Vagina (tissue), 2 donors: ENCODE data around the gene ST6GALNAC3. TPM values are rescaled to one million over a fixed set of nuclear protein-coding genes. Genes with fewer than 3 reads are reported as not detected.

Source experiments
- DNase-seq, 2 donors: peaks; one replicate each; pipeline ENCODE4 v3.0.0-alpha.2; 2017; ENCODE audit errors: extremely low spot score in 2 of 2
- H3K27ac ChIP-seq: fragments of 200-600 bp; sonication (generic); one replicate; pipeline ENCODE4 v1.5.1; 2019
- H3K27me3 ChIP-seq: fragments of 200-600 bp; sonication (generic); one replicate; pipeline ENCODE4 v1.5.1; 2019
- H3K36me3 ChIP-seq, 2 donors: fragments of 200-600 bp; sonication (generic); one replicate each; pipeline ENCODE4 v1.5.1; 2017 to 2019
- H3K4me1 ChIP-seq: fragments of 200-600 bp; sonication (generic); one replicate; pipeline ENCODE4 v1.5.1; 2019
- H3K4me3 ChIP-seq, 2 donors: fragments of 200-600 bp; sonication (generic); 1 replicate in 1 of 2; 2 replicates in 1 of 2; pipeline ENCODE4 v1.5.1; 2016 to 2019
- H3K9me3 ChIP-seq: fragments of 200-600 bp; sonication (generic); one replicate; pipeline ENCODE4 v1.5.1; 2019
- POLR2A ChIP-seq, 2 donors: fragments of 450-650 bp; IDR thresholded peaks; one replicate each; pipeline ENCODE4 v1.6.1; 2017; ENCODE audit warnings: antibody characterized with exemption in 2 of 2, mild to moderate bottlenecking in 2 of 2, moderate library complexity in 2 of 2
- POLR2AphosphoS5 ChIP-seq, 2 donors: sonication (generic); formaldehyde crosslinking; IDR thresholded peaks; one replicate each; pipeline ENCODE4 v1.9.0; 2017; ENCODE audit warnings: antibody characterized with exemption in 2 of 2, mild to moderate bottlenecking in 2 of 2, low read depth in 1 of 2; ENCODE audit not compliant: insufficient read depth in 1 of 2
- intact Hi-C: fragments of 100-400 bp; cut with DNase I; formaldehyde crosslinking; loops from one replicate; pipeline ENCODE4 v1.15.1; 2023
- total RNA-seq: library from RNA; depleted of rRNA; stranded (reverse); fragments of >200 nt; gene quantifications from one replicate; pipeline ENCODE4 v1.2.3, GENCODE V29; 2016
- TF ChIP-seq, protein P1 (sequence below), 3 experiments: fragments of 450-650 bp in 2 of 3; fragments of 200-600 bp in 1 of 3; sonication (generic) in 1 of 3; IDR thresholded peaks; one replicate each; pipeline ENCODE4 v1.5.1; 2017 to 2019; ENCODE audit warnings: antibody characterized with exemption in 3 of 3, mild to moderate bottlenecking in 2 of 3, moderate library complexity in 2 of 3

Gene ST6GALNAC3
- total RNA-seq, 1 donor from 2014 or later: 21.1 TPM

DNA sequence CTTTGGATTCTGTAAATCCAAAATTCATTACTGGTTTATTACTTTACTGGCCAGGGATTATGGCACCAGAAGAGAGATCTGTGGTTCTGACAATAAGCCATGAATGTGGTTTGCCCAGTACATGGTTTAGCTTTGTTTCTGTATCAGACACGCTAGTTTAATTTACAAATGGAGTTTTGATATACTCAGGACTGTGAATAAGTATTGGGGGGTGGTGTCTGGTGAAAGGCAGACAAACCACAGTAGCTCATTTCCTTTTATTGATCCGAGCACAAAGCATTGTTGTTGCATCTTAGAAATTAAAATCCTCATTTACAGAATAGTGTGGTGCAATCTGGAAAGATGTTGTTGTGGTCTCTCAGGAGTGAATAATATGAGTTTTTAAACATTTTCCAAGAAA, 96.0 kb downstream of the ST6GALNAC3 start:
- H3K27me3 ChIP-seq: no peaks in the 10 kb centered on the region
- H3K36me3 ChIP-seq: no peaks in the 10 kb centered on the region
- no peak overlapping the region for H3K4me3 ChIP-seq
- H3K27ac ChIP-seq: no peak overlapping the region
- intact Hi-C loops: no loop called here
- H3K9me3 ChIP-seq: no peaks in the 10 kb centered on the region
- TF ChIP-seq POLR2AphosphoS5 (IDR thresholded peaks at IDR 0.05; ENCODE audit: insufficient read depth in 1 of 2, low read depth in 1 of 2) (no peak), POLR2A (IDR thresholded peaks at IDR 0.05) (no peak)
- TF ChIP-seq, protein P1, sequence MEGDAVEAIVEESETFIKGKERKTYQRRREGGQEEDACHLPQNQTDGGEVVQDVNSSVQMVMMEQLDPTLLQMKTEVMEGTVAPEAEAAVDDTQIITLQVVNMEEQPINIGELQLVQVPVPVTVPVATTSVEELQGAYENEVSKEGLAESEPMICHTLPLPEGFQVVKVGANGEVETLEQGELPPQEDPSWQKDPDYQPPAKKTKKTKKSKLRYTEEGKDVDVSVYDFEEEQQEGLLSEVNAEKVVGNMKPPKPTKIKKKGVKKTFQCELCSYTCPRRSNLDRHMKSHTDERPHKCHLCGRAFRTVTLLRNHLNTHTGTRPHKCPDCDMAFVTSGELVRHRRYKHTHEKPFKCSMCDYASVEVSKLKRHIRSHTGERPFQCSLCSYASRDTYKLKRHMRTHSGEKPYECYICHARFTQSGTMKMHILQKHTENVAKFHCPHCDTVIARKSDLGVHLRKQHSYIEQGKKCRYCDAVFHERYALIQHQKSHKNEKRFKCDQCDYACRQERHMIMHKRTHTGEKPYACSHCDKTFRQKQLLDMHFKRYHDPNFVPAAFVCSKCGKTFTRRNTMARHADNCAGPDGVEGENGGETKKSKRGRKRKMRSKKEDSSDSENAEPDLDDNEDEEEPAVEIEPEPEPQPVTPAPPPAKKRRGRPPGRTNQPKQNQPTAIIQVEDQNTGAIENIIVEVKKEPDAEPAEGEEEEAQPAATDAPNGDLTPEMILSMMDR (IDR thresholded peaks at IDR 0.05): no peak
- no peak for DNase-seq
- no peaks in the 10 kb centered on the region for H3K4me1 ChIP-seq

DNA sequence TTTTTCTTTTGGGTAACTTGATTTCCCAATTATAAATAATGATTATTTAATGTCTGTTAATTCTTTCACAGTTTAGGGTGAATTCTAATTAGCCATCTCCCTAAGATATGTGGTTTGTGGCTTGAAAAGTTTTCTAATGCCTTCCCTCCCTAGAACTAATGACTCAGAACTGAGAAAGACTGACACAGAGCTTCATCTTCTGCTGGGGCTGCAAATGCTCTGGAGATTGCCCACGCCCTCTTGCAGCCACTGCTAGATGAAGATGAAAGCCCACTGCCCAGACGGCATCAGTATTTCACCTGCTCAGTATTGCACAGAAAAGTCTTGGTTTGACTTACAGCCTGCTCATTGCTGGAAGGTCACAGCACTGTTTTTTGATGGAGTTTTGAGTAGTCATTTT, 101.5 kb downstream of the ST6GALNAC3 start:
- Histone ChIP-seq H3K4me3 (no peak overlapping the region), H3K27ac (no peak overlapping the region), H3K27me3 (no peaks in the 10 kb centered on the region), H3K4me1 (no peaks in the 10 kb centered on the region), H3K9me3 (no peaks in the 10 kb centered on the region), H3K36me3 (no peaks in the 10 kb centered on the region)
- TF ChIP-seq, protein P1 (IDR thresholded peaks at IDR 0.05): no peak
- TF ChIP-seq POLR2AphosphoS5 (IDR thresholded peaks at IDR 0.05; ENCODE audit: insufficient read depth in 1 of 2, low read depth in 1 of 2): no peak
- no peak for TF ChIP-seq POLR2A (IDR thresholded peaks at IDR 0.05)
- DNase-seq: no peak
- intact Hi-C loops: no loop called here

DNA sequence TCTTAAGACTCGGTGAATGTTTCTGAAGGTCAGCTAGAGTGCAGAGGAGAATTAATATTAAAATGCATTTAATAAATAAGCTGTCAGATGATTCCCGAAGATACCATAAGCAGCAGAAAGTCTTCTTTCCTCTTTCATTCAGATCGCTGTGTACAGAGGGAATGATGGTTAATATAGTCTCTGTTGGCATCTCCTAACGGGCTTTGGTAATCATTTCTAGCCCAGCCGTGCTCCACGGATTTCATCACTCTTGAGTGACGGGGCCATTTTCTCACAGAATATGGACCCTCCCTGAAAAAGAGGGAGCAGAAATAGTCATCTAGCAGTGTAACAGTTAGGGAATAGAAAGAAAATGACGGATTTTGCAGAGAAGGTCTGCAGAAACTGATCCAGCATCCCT, 103.1 kb downstream of the ST6GALNAC3 start:
- Histone ChIP-seq H3K27ac (no peak overlapping the region), H3K4me3 (no peak overlapping the region), H3K9me3 (no peaks in the 10 kb centered on the region), H3K4me1 (no peaks in the 10 kb centered on the region), H3K36me3 (no peaks in the 10 kb centered on the region), H3K27me3 (no peaks in the 10 kb centered on the region)
- TF ChIP-seq, protein P1 (IDR thresholded peaks at IDR 0.05): no peak
- intact Hi-C loops: no loop called here
- DNase-seq: no peak

DNA sequence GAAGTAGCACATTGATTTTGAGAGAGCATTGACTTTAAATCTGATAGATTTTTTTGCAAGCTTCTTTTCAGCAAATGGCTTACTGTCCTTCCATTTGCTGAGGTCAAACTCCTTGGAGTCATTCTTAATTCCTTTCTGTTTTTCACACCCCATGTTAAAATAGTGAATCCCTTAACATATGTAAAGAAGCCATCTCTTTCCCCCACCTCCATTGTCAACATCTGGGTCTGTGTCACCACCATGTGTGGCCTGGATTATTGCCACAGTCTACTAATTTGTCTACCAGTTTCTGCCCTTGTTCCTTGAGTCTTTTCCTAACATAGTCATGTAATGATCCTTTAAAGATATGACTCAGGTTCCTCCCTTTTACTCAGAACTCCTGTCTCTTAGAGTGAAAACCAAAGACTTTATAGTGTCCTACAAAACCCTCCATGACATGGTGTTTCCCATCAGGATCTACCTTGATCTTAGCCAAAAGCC, 104.7 kb downstream of the ST6GALNAC3 start:
- no peak for DNase-seq
- H3K27ac ChIP-seq: no peak overlapping the region
- no peak overlapping the region for H3K4me3 ChIP-seq
- TF ChIP-seq POLR2AphosphoS5 (IDR thresholded peaks at IDR 0.05; ENCODE audit: insufficient read depth in 1 of 2, low read depth in 1 of 2) (no peak), POLR2A (IDR thresholded peaks at IDR 0.05) (no peak)
- TF ChIP-seq, protein P1 (IDR thresholded peaks at IDR 0.05): no peak
- no peaks in the 10 kb centered on the region for H3K4me1 ChIP-seq
- H3K36me3 ChIP-seq: no peaks in the 10 kb centered on the region
- no peaks in the 10 kb centered on the region for H3K27me3 ChIP-seq
- intact Hi-C loops: no loop called here
- no peaks in the 10 kb centered on the region for H3K9me3 ChIP-seq

DNA sequence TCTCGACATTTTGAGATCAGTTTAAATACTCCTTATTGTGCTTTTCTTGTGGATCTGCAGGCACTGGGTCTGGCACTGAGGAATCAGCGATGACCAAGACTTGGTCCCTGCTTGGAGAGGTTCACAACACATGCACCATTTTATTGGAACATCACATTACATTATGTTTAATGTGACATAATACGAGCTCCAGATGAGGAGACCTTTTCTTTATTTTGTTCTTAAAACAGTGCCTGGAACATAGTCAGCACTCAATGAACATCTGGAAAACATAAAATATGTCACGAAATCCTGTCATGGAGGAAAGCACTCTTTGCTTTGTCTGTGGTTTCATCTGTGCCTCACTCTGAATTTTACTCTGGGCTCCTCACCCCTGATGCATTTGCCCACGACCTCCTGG, 110.7 kb downstream of the ST6GALNAC3 start:
- no peaks in the 10 kb centered on the region for H3K9me3 ChIP-seq
- intact Hi-C loops: no loop called here

More for the DNA sequence above, 110.7 kb downstream of the ST6GALNAC3 start:
- Histone ChIP-seq H3K27ac (no peak overlapping the region), H3K27me3 (no peaks in the 10 kb centered on the region), H3K4me1 (no peaks in the 10 kb centered on the region), H3K36me3 (no peaks in the 10 kb centered on the region), H3K4me3 (no peak overlapping the region)
- DNase-seq: no peak
- TF ChIP-seq, protein P1 (IDR thresholded peaks at IDR 0.05): no peak
- TF ChIP-seq POLR2A (IDR thresholded peaks at IDR 0.05) (no peak), POLR2AphosphoS5 (IDR thresholded peaks at IDR 0.05; ENCODE audit: insufficient read depth in 1 of 2, low read depth in 1 of 2) (no peak)
